Stimulated activated CD4-positive, alpha-beta T cell treated with anti-CD3 and anti-CD28 coated beads, TNF-alpha, amount 100 ng/mL, for 4 hours (primary cell): ENCODE measurements around the gene HMG20B.
"Not testable (repeated sequence)": the region's sequence is repeated elsewhere in the genome, so short reads cannot be mapped to it uniquely, and the experiment has no call there.

Experiments used
- DNase-seq, 3 experiments: peaks; one replicate each; pipeline ENCODE4 v3.0.0-alpha.2; 2020; ENCODE audit warnings: low read depth in 3 of 3

The HMG20B gene

GRCh38 chr19:3572855-3573161, at the start of gene HMG20B:
Gene HMG20B (plus strand): TSS chr19:3572944. CDS start chr19:3573310, 366 bp downstream.
- no peak for DNase-seq

GRCh38 chr19:3523361-3524077, 49.2 kb upstream of the HMG20B start:
- DNase-seq: no peak

DNA sequence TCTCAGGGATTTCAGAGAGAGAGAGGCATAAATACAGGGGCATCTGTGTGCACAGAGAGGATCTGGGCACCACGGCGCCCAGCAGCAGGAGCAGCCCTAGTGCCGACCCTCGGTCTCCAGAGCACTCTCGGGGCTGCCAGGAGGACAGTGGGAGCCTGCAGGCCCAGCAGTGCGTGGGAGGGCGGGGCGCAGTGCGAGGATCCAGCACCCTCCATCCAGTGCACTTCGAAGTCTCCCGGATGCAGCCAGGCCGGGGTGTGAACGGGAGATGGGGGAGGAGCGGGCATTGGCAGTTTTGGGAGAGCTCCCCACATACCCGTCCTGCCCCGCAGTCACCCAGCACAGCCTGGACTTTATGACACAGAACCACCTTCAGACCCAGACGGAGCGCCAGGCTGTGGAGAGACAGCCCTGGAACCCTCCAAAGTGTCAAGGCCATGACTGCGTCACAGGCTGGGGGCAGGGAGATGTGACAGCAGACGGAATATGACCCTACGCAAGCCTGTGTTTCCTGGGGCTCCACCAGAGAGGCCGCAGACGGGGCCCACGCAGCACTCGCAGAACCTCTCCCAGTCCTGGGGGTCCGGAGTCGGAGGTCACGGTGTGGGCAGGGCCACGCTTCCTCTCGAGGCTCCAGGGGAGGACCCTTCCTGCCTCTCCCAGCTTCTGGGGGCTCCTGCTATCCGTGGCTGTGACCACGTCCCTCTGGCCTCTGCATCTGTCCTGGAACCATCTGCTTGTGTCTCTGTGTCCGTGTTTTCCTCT, 48.5 kb upstream of the HMG20B start:
- no peak for DNase-seq

- no peak for DNase-seq
These were observed 47.8 kb upstream of the HMG20B start for GRCh38 chr19:3524904-3525451.

GRCh38 chr19:3526507-3527237, 46.1 kb upstream of the HMG20B start:
- DNase-seq: no peak

- DNase-seq: no peak
These were observed 45.4 kb upstream of the HMG20B start for GRCh38 chr19:3527238-3527910.

DNA sequence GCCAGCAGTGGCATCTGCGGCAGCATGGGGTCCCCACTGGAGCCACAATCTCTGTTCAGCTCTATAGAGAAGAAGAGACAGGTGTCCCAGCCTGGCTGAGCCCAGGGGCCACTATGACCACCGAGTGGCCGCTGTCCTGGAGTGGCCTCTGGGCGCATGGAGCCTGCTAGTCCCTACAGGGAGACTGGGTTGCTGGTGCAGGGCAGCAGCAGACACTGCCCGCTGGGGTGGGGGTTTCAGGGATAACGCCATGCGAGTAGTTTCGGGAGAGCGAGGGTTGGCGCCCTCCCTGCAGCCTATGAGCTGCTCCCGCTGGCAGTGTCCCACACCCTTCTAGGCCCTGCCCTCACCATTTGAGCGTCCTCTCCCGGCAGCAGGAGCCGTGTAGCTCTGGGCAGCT, 44.7 kb upstream of the HMG20B start:
- DNase-seq: no peak

GRCh38 chr19:3528539-3529211, 44.1 kb upstream of the HMG20B start:
- DNase-seq: no peak

DNA sequence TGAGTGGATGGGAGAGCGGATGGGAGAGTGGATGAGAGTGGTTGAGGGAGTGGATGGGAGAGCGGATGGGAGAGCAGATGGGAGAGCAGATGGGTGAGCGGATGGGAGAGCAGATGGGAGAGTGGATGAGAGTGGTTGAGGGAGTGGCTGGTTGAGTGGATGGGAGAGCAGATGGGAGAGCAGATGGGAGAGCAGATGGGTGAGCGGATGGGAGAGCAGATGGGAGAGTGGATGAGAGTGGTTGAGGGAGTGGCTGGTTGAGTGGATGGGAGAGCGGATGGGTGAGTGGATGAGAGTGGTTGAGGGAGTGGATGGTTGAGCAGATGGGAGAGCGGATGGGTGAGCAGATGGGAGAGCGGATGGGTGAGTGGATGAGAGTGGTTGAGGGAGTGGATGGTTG, 43.4 kb upstream of the HMG20B start:
- not testable (repeated sequence) for DNase-seq

DNA sequence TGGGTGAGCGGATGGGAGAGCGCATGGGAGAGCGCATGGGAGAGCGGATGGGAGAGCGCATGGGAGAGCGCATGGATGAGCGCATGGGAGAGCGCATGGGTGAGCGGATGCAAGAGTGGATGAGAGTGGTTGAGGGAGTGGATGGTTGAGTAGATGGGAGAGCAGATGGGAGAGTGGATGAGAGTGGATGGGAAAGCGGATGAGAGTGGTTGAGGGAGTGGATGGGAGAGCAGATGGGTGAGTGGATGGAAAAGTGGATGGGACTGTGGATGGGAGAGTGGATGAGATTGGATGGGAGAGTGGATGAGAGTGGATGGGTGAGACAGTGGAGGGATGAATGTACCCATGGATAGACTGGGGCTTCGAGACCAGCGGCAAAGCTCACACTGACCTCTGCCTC, 42.4 kb upstream of the HMG20B start:
- no peak for DNase-seq

- DNase-seq: no peak
These were observed 41.0 kb upstream of the HMG20B start for GRCh38 chr19:3531716-3532115.

DNA sequence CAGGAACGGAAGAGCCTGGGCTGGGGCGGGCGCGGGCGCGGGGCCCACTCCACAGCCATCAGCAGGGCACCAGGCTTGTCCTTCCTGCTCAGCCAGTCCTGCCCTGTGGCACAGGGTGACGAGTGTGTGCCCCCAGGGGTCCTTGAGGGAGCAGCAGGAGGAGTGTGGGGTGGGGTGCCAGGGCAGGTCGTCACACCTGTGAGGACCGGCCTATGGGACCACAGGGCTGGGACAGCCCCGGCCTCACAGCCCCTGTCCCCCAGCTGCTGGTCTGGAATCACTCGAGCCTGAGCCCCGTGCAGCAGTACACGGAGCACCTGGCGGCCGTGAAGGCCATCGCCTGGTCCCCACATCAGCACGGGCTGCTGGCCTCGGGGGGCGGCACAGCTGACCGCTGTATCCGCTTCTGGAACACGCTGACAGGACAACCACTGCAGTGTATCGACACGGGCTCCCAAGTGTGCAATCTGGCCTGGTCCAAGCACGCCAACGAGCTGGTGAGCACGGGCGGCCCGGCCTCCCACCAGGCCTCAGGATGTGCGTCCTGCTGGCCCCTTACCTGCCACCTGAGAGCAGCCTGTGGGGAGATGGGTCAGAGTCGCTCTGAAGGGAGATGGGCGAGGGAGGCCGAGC, 40.5 kb upstream of the HMG20B start:
- DNase-seq: no peak

DNA sequence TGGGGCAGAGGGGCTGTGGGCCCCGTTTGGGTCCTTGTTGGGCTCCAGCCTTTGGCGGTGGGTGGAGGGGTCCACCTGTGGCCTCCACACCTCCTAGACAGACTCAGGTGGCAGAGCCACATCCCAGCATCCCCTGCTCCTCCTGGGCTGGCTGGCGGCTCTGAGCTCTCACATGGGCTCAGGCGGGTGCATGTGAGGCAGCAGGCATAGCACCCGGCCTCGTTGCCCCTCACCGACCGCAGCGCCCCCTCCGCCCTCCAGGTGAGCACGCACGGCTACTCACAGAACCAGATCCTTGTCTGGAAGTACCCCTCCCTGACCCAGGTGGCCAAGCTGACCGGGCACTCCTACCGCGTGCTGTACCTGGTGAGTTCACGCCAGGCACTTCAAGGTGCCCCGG, 39.7 kb upstream of the HMG20B start:
- no peak for DNase-seq

DNA sequence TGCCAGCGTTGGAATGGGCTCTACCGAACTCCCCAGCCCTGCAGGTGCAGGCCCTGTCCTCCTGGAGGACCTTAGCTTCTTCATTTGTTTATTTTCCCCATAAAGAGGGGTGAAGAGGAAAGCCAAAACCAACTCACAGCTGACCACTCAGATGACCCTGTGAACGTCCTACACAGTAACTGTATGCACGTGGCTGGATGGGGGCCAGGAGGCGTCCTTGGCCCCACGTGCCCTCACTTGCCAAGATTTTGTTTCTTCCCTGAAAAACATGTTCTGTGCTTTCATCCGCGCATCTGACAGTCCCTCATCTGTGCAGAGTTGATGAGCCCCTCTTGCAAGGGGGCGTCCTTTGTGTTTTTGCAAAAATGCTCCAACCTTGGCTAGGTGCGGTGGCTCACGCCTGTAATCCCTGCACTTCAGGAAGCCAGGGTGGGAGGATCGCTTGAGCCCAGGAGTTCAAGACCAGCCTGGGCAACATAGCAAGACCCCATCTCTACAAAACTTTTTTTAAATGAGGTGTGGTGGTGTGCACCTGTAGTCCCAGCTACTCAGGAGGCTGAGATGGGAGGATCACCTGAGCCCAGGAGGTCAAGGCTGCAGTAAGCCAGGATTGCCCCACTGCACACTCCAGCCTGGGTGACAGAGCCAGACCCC, 39.1 kb upstream of the HMG20B start:
- no peak for DNase-seq

GRCh38 chr19:3534375-3535234, 38.1 kb upstream of the HMG20B start:
- DNase-seq: no peak

DNA sequence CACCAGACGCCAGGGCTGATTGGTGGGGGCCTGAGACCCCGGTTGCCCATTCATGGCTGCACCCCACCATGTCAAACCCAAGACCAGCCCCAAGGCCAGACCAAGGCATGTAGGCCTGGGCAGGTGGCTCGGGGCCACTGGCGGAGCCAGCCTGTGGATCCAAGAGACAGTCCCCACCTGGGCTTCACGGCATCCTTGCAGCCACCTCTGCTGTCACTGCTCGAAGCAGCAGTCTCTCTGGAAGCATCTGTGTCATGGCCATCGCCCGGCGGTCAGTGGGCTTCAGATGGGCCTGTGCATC, 37.6 kb upstream of the HMG20B start:
- no peak for DNase-seq

DNA sequence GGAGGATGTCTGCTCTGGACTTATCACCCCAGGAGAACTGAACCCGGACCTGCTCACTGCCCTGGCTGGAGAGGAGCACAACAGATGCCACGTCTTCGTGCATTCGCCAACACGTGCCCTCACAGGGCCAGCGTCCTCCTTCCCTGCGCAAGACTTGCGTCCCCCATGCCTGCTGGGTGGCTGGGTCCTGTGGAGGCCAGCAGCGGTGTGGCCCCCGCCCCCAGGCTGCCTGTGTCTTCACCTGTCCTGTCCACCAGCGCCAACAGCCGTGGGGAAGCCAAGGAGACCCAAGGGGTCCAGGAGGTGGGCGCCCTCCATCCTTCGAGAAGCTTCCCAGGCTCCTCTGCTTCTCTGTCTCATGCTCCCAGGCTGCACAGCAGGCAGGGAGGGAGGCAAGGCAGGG, 37.2 kb upstream of the HMG20B start:
- DNase-seq: no peak

- no peak for DNase-seq
These were observed 36.8 kb upstream of the HMG20B start for GRCh38 chr19:3535981-3536380.

DNA sequence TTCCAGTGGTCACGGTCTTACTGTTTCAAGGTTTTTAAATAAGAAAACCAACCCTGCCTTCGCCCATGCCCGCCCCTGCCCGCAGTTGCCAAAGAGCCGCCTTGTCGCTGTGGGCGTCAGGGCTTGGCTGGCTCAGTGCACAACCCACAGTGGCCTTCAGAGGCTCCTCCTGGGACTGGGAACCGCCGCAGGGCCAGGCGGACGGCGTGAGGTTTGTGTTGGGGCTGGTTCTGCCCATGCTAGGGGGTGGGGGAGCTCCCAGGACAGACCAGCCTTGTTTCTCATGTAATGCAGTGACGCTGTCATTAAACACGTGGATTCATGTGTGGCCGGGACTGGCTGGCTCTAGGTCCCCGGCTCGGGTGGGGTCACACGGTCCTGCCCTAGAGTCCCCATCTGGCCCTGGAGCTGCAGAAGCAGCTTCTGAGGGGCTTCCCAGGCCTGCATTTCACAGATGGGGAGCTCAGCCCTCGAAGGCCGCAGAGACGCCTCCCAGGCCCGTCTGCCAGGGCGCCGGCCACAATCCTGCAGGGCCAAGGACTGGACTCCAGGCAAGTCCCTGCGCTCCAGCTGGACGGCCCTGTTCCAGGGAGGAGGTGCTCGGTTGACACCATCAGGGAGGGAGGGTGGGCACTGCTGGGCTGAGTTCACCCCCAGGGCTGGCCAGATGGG, 36.2 kb upstream of the HMG20B start:
- DNase-seq: no peak
